ENCODE measurements around the gene EFNA2. TPM values are rescaled to one million over a fixed set of nuclear protein-coding genes. Genes with fewer than 3 reads are reported as not detected.

EFNA2 gene
- total and polyA plus RNA-seq, 2 experiments from 2014 or later, result 2.7 to 10.3 TPM

- DNase-seq (ENCODE audit: low spot score) (peak; percentile 88), ATAC-seq (peak; percentile 17)
- no peaks in the 10 kb centered on the region for H3K9me2 ChIP-seq (ENCODE audit: insufficient read depth)
- peaks cover 16% of the 10 kb centered on the region; the same call in 1 of the 2 replicates for H4K20me1 ChIP-seq (replicated peaks; ENCODE audit: insufficient read depth)
- H3K27ac ChIP-seq (ENCODE audit: low read depth), result no peak overlapping the region
- TF ChIP-seq POLR2AphosphoS5 (IDR thresholded peaks at IDR 0.05; ENCODE audit: low read depth) (peak; percentile 72), STAT1 (IDR thresholded peaks at IDR 0.05; ENCODE audit: unreplicated experiment) (no peak), REST (IDR thresholded peaks at IDR 0.05; ENCODE audit: unreplicated experiment) (no peak)
- H3K4me3 ChIP-seq, result peak overlapping the region; percentile 94
- Mint-ChIP-seq H3K4me3 (peak overlapping the region; percentile 64), H3K27ac (0 out of 2 replicates have a peak overlapping the region, but pooled peaks have one; percentile 52), H3K27me3 (ENCODE audit: insufficient read depth, low read depth, poor library complexity) (peaks cover 50% of the 10 kb centered on the region), H3K4me1 (peaks cover 59% of the 10 kb centered on the region), H3K9me3 (peaks cover 2% of the 10 kb centered on the region), H3K36me3 (ENCODE audit: low read depth) (peaks cover 26% of the 10 kb centered on the region)
- peak overlapping the region; percentile 95 for H3K4me2 ChIP-seq
- peaks cover 54% of the 10 kb centered on the region for H3K4me1 ChIP-seq (ENCODE audit: insufficient read depth)
- H3K79me2 ChIP-seq (replicated peaks; ENCODE audit: insufficient read depth), result peaks cover 22% of the 10 kb centered on the region
- peaks cover 11% of the 10 kb centered on the region for H3K36me3 ChIP-seq (ENCODE audit: insufficient read depth)
- peaks cover 49% of the 10 kb centered on the region for H3F3A ChIP-seq (replicated peaks; ENCODE audit: low read depth)
- peak overlapping the region; percentile 32; the same call in 1 of the 2 replicates for H2AFZ ChIP-seq
- peaks cover 10% of the 10 kb centered on the region; the same call in 1 of the 2 replicates for H3K27me3 ChIP-seq (ENCODE audit: insufficient read depth)
Measured at GRCh38 chr19:1266129-1266915, 19.4 kb upstream of the EFNA2 start.

- DNase-seq (ENCODE audit: low spot score) (peak; percentile 63), ATAC-seq (peak; percentile 5)
- peak overlapping the region; percentile 95 for H3K4me2 ChIP-seq
- TF ChIP-seq ZNF462 (CRISPR knock-in tag; IDR thresholded peaks at IDR 0.05) (no peak), CTCF (conservative IDR thresholded peaks at IDR 0.05; ENCODE audit: low read depth in 2 of 2) (peak; percentile 73 to 88)
- H3K27me3 Mint-ChIP-seq (ENCODE audit: insufficient read depth, low read depth, poor library complexity), result peaks cover 49% of the 10 kb centered on the region
- peaks cover 28% of the 10 kb centered on the region for H3K79me2 ChIP-seq (replicated peaks; ENCODE audit: insufficient read depth)
- H3F3A ChIP-seq (replicated peaks; ENCODE audit: low read depth), result peaks cover 49% of the 10 kb centered on the region
- H3K36me3 Mint-ChIP-seq (ENCODE audit: low read depth), result peaks cover 33% of the 10 kb centered on the region
- no peak overlapping the region for H3K27ac Mint-ChIP-seq
- H3K36me3 ChIP-seq (ENCODE audit: insufficient read depth), result peaks cover 15% of the 10 kb centered on the region
- no peak overlapping the region for H3K27ac ChIP-seq (ENCODE audit: low read depth)
- H3K4me3 Mint-ChIP-seq, result peak overlapping the region; percentile 64
- no peaks in the 10 kb centered on the region for H3K9me2 ChIP-seq (ENCODE audit: insufficient read depth)
- peaks cover 50% of the 10 kb centered on the region for H3K4me1 ChIP-seq (ENCODE audit: insufficient read depth)
- H3K27me3 ChIP-seq (ENCODE audit: insufficient read depth), result peaks cover 10% of the 10 kb centered on the region; the same call in 1 of the 2 replicates
- H2AFZ ChIP-seq, result 0 out of 2 replicates have a peak overlapping the region, but pooled peaks have one; percentile 23
- peaks cover 2% of the 10 kb centered on the region; the same call in 2 of the 3 replicates for H3K9me3 Mint-ChIP-seq
- H3K4me3 ChIP-seq, result peak overlapping the region; percentile 94
- peaks cover 21% of the 10 kb centered on the region for H4K20me1 ChIP-seq (replicated peaks; ENCODE audit: insufficient read depth)
- H3K4me1 Mint-ChIP-seq, result peaks cover 59% of the 10 kb centered on the region
Measured at GRCh38 chr19:1266916-1267476, 18.7 kb upstream of the EFNA2 start.

All from GM23338 (cell line).